PC-9 (cell line): Measurements from ENCODE around the gene SPEN. TPM values are rescaled to one million over a fixed set of nuclear protein-coding genes. Genes with fewer than 3 reads are reported as not detected.
"Not testable (repeated sequence)": the region's sequence is repeated elsewhere in the genome, so short reads cannot be mapped to it uniquely, and the experiment has no call there.

Experiments used
- BruUV-seq: library from RNA; stranded (reverse); fragments of 400-500 nt; replicated peaks from 2 replicates; lab custom pipeline; 2021; lab: Mats Ljungman, UMichigan
- CTCF ChIA-PET: fragments of 300-600 bp; sonication (Branson Sonifier 250); formaldehyde crosslinking; loops from one replicate; lab custom pipeline; 2022; ENCODE audit warnings: antibody characterized with exemption; lab: Charles Lee
- POLR2A ChIA-PET: fragments of 300-600 bp; sonication (Branson Sonifier 250); formaldehyde crosslinking; loops from one replicate; lab custom pipeline; 2022; ENCODE audit warnings: antibody characterized with exemption; ENCODE audit not compliant: unreplicated experiment; lab: Charles Lee
- DNase-seq, 2 experiments: peaks; one replicate each; pipeline versions ENCODE4 v3.0.0 to v3.0.0-alpha.2; 2015 to 2022; ENCODE audit warnings: mixed read lengths in 1 of 2
- H2AFZ ChIP-seq: fragments of 200-600 bp; sonication (generic); 2 replicates; pipeline ENCODE4 v1.8.1; 2017; ENCODE audit warnings: antibody characterized with exemption
- H3F3A ChIP-seq: fragments of 200-600 bp; sonication (generic); 2 replicates; pipeline ENCODE4 v1.8.1; 2017; ENCODE audit warnings: antibody characterized with exemption, mild to moderate bottlenecking, low read depth; ENCODE audit not compliant: insufficient read depth
- H3K27ac ChIP-seq: fragments of 200-600 bp; sonication (generic); 2 replicates; pipeline ENCODE4 v1.6.1; 2016; ENCODE audit warnings: mixed run types
- H3K27me3 ChIP-seq: fragments of 200-600 bp; sonication (generic); 2 replicates; pipeline ENCODE4 v1.6.1; 2016; ENCODE audit warnings: low read depth, mixed run types; ENCODE audit not compliant: insufficient read depth
- H3K36me3 ChIP-seq: fragments of 200-600 bp; sonication (generic); 2 replicates; pipeline ENCODE4 v1.6.1; 2016; ENCODE audit warnings: low read depth, mixed run types
- H3K4me1 ChIP-seq: fragments of 200-600 bp; sonication (generic); replicated peaks from 2 replicates; pipeline ENCODE4 v1.6.1; 2016; ENCODE audit warnings: mixed run types; ENCODE audit not compliant: insufficient read depth
- H3K4me2 ChIP-seq: fragments of 200-600 bp; sonication (generic); 2 replicates; pipeline ENCODE4 v1.6.1; 2017; ENCODE audit warnings: mixed run types
- H3K4me3 ChIP-seq: fragments of 200-600 bp; sonication (generic); 2 replicates; pipeline ENCODE4 v1.6.1; 2016; ENCODE audit warnings: mixed run types
- H3K79me2 ChIP-seq: fragments of 200-600 bp; sonication (generic); 2 replicates; pipeline ENCODE4 v1.6.1; 2017; ENCODE audit warnings: low read depth, mixed run types
- H3K9me2 ChIP-seq: fragments of 200-600 bp; sonication (generic); 2 replicates; pipeline ENCODE4 v1.8.1; 2017; ENCODE audit warnings: mild to moderate bottlenecking; ENCODE audit not compliant: insufficient read depth
- H3K9me3 ChIP-seq: fragments of 200-600 bp; sonication (generic); 2 replicates; pipeline ENCODE4 v1.8.1; 2016; ENCODE audit warnings: low read depth; ENCODE audit not compliant: insufficient read depth
- H4K20me1 ChIP-seq: fragments of 200-600 bp; sonication (generic); 2 replicates; pipeline ENCODE4 v1.8.1; 2017; ENCODE audit not compliant: insufficient read depth
- CTCF ChIP-seq: fragments of 200-600 bp; sonication (generic); conservative IDR thresholded peaks from 2 replicates; pipeline ENCODE4 v1.6.1; 2017; ENCODE audit warnings: mixed run types, antibody characterized with exemption, mild to moderate bottlenecking, moderate library complexity
- EZH2 ChIP-seq: fragments of 200-600 bp; sonication (generic); IDR thresholded peaks from 2 replicates; pipeline ENCODE4 v1.8.0; 2017; ENCODE audit warnings: antibody characterized with exemption, low read depth
- intact Hi-C: fragments of 100-400 bp; cut with micrococcal nuclease; formaldehyde crosslinking; loops from one replicate; pipeline ENCODE4 v1.10.0; 2022; ENCODE audit not compliant: unreplicated experiment
- total RNA-seq: library from RNA; stranded (reverse); gene quantifications from 2 replicates; pipeline ENCODE4 v1.2.3, GENCODE V29; 2021

SPEN gene
- total RNA-seq, 1 experiment from 2014 or later: 46.8 TPM

DNA sequence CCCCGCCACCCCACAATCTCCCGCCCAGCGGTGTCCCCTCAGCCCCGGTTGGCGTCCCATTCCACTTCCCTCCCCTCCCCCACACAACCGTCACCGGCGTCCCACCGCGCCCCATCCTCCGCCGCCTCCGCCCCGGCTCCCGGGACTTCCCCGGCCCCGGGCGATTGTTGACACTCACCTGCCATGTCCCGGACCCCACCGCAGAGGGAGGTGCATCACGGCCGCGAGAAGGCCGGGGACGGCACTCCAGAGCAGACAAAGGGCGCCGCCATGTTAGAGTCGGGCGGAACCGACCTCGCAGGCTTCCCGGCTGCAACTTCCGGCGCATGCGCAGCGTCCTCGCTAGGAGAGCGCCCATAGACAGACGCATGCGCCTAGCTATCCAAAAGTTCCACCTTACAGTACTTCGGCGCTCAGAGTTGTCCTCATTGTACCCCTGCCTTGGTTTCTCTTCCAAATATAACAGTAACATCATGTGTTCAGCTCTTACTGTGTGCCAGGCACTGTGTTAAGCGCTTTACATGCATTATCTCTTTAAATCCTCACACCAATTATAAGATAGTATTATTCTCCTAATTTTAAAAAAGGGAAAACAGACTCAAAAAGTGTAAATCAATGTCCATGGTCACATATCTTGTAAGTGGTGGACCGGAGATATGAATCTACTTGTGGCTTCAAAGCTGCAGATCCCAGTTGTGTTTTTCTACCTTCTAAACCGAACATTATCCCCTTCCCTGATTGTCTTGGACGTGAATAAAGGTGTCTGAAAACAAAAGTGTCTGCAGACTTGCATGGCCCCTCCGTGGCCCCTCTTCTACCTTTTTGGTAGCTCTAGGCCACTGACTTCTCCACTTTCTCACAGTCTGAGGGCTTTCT lies 128.5 kb downstream of the SPEN start, which contains the start of gene ZBTB17:
TSS of gene ZBTB17 (minus strand) at position 297 of the 876 bp plus-strand sequence. CDS start 27,606 bp downstream, outside the sequence.
- ChIA-PET POLR2A (interaction anchor here (0.6 kb wide), 1 partner anchor 20 kb away, joined by 6 read pairs; no protein-coding TSS in a partner anchor), CTCF (no interaction called here)
- intact Hi-C loops: no loop called here
- no peaks in the 10 kb centered on the region for H3K36me3 ChIP-seq
- H3K27ac ChIP-seq: no peak within 1 kb of the TSS
- peaks cover 6% of the 10 kb centered on the region for H3K4me1 ChIP-seq
- no peaks in the 10 kb centered on the region for H4K20me1 ChIP-seq
- TF ChIP-seq CTCF: no peak
- no peak for TF ChIP-seq EZH2
- H3K79me2 ChIP-seq: peaks cover 13% of the 10 kb centered on the region
- peak within 1 kb of the TSS; percentile 87 for H2AFZ ChIP-seq
- H3K9me2 ChIP-seq: no peaks in the 10 kb centered on the region
- peak; percentile 70 to 89 for DNase-seq
- H3K4me2 ChIP-seq: peak within 1 kb of the TSS; percentile 93
- H3F3A ChIP-seq: no peaks in the 10 kb centered on the region
- peak within 1 kb of the TSS; percentile 97 for H3K4me3 ChIP-seq
- H3K9me3 ChIP-seq: no peaks in the 10 kb centered on the region
- BruUV-seq: no TSS peak
- no peaks in the 10 kb centered on the region for H3K27me3 ChIP-seq

- H3K27ac ChIP-seq, POLR2A ChIA-PET, H2AFZ ChIP-seq, H3K9me2 ChIP-seq, BruUV-seq, intact Hi-C loops, H3K4me3 ChIP-seq, H3K4me1 ChIP-seq, H3K27me3 ChIP-seq, H3K36me3 ChIP-seq, DNase-seq, H4K20me1 ChIP-seq, H3K9me3 ChIP-seq, H3F3A ChIP-seq, H3K4me2 ChIP-seq: not testable (repeated sequence)
- CTCF ChIA-PET: interaction anchor here (0.7 kb wide), 1 partner anchor 52 kb away, joined by 15 read pairs; no protein-coding TSS in a partner anchor
- peaks cover 13% of the 10 kb centered on the region for H3K79me2 ChIP-seq
Measured at GRCh38 chr1:15977947-15978346, 130.4 kb downstream of the SPEN start.

- Histone ChIP-seq H2AFZ (no peak overlapping the region), H3K27me3 (no peaks in the 10 kb centered on the region), H4K20me1 (no peaks in the 10 kb centered on the region), H3K9me3 (no peaks in the 10 kb centered on the region), H3F3A (no peaks in the 10 kb centered on the region), H3K79me2 (no peaks in the 10 kb centered on the region), H3K4me2 (no peak overlapping the region), H3K4me3 (no peak overlapping the region), H3K4me1 (no peaks in the 10 kb centered on the region; the same call in none of the 2 replicates), H3K36me3 (no peaks in the 10 kb centered on the region), H3K9me2 (no peaks in the 10 kb centered on the region), H3K27ac (no peak overlapping the region)
- TF ChIP-seq EZH2 (no peak), CTCF (no peak)
- intact Hi-C loops: no loop called here
- no TSS peak for BruUV-seq
- CTCF ChIA-PET: no interaction called here
- POLR2A ChIA-PET: no interaction called here
- no peak for DNase-seq
Measured at GRCh38 chr1:15981679-15982078, 134.2 kb downstream of the SPEN start.
